Stomach (tissue), 4 donors: Measurements from ENCODE around the gene FZD2.

Experiments
- CTCF ChIP-seq, 7 experiments: fragments of 450-650 bp in 4 of 7; fragments of 200-600 bp in 3 of 7; sonication (generic) in 3 of 7; IDR thresholded peaks; one replicate each; pipeline ENCODE4 v1.5.1; 2016 to 2019; ENCODE audit warnings: antibody characterized with exemption in 7 of 7, control low read depth in 2 of 7, mild to moderate bottlenecking in 1 of 7
- EP300 ChIP-seq: sonication (generic); formaldehyde crosslinking; IDR thresholded peaks from one replicate; pipeline ENCODE4 v1.6.1; 2017; ENCODE audit warnings: antibody characterized with exemption
- POLR2A ChIP-seq, 4 donors: fragments of 450-650 bp; IDR thresholded peaks; one replicate each; pipeline ENCODE4 v1.6.1; 2016; ENCODE audit warnings: antibody characterized with exemption in 4 of 4, control low read depth in 2 of 4, mild to moderate bottlenecking in 1 of 4, moderate library complexity in 1 of 4
- POLR2AphosphoS5 ChIP-seq, 3 donors: sonication (generic); formaldehyde crosslinking; IDR thresholded peaks; one replicate each; pipeline ENCODE4 v1.6.1; 2016; ENCODE audit warnings: antibody characterized with exemption in 3 of 3

GRCh38 chr17:44575403-44575802, 18.1 kb downstream of the FZD2 start:
- no peak for TF ChIP-seq CTCF (IDR thresholded peaks at IDR 0.05)
- TF ChIP-seq POLR2AphosphoS5 (IDR thresholded peaks at IDR 0.05) = no peak
- no peak for TF ChIP-seq POLR2A (IDR thresholded peaks at IDR 0.05)
- no peak for TF ChIP-seq EP300
